Smooth muscle cell (in vitro differentiated cells): ENCODE data around the gene AFF2. TPM values are rescaled to one million over a fixed set of nuclear protein-coding genes. Genes with fewer than 3 reads are reported as not detected.

ENCODE experiments used
- DNase-seq: peaks from one replicate; lab custom pipeline; 2025; ENCODE audit not compliant: unreplicated experiment; lab: John Stamatoyannopoulos, UW
- H2AFZ ChIP-seq: fragments of 200-600 bp; sonication (generic); 2 replicates; pipeline ENCODE4 v1.6.0; 2016; ENCODE audit warnings: antibody characterized with exemption, low read depth, mild to moderate bottlenecking
- H3F3A ChIP-seq: fragments of 200-600 bp; sonication (generic); 2 replicates; pipeline ENCODE4 v1.6.0; 2017; ENCODE audit warnings: antibody characterized with exemption, low read depth
- H3K27ac ChIP-seq: fragments of 200-600 bp; sonication (generic); 2 replicates; pipeline ENCODE4 v1.5.1; 2016; ENCODE audit warnings: low read depth, mild to moderate bottlenecking
- H3K27me3 ChIP-seq: fragments of 200-600 bp; sonication (generic); 2 replicates; pipeline ENCODE4 v1.6.1; 2016; ENCODE audit warnings: low read depth, mild to moderate bottlenecking
- H3K36me3 ChIP-seq: fragments of 200-600 bp; sonication (generic); 2 replicates; pipeline ENCODE4 v1.5.1; 2016; ENCODE audit warnings: low read depth
- H3K4me1 ChIP-seq: fragments of 200-600 bp; sonication (generic); 2 replicates; pipeline ENCODE4 v1.5.1; 2016; ENCODE audit warnings: low read depth
- H3K4me2 ChIP-seq: fragments of 200-600 bp; sonication (generic); 2 replicates; pipeline ENCODE4 v1.6.0; 2016; ENCODE audit warnings: mild to moderate bottlenecking
- H3K4me3 ChIP-seq: fragments of 200-600 bp; sonication (generic); 2 replicates; pipeline ENCODE4 v1.5.1; 2016; ENCODE audit warnings: mild to moderate bottlenecking
- H3K79me2 ChIP-seq: fragments of 200-600 bp; sonication (generic); 2 replicates; pipeline ENCODE4 v1.6.0; 2016; ENCODE audit warnings: low read depth, mild to moderate bottlenecking
- H3K9ac ChIP-seq: fragments of 200-600 bp; sonication (generic); 2 replicates; pipeline ENCODE4 v1.6.0; 2016; ENCODE audit warnings: low read depth
- H3K9me3 ChIP-seq: fragments of 200-600 bp; sonication (generic); replicated peaks from 2 replicates; pipeline ENCODE4 v1.5.1; 2016; ENCODE audit warnings: low read depth
- H4K20me1 ChIP-seq: fragments of 200-600 bp; sonication (generic); 2 replicates; pipeline ENCODE4 v1.6.0; 2016; ENCODE audit warnings: low read depth
- CTCF ChIP-seq: fragments of 200-600 bp; sonication (generic); IDR thresholded peaks from 2 replicates; pipeline ENCODE4 v1.5.1; 2017; ENCODE audit warnings: borderline replicate concordance, mild to moderate bottlenecking, antibody characterized with exemption; ENCODE audit not compliant: insufficient read depth, poor library complexity, severe bottlenecking
- WGBS: methylation state at CpG from one replicate; pipeline ENCODE4 v1.1.7; 2016; ENCODE audit warnings: low lambda C conversion rate; 5-methylcytosine and 5-hydroxymethylcytosine counted together
- polyA plus RNA-seq: library from polyadenylated mRNA; unstranded; fragments of >200 nt; fragmentation: Nextera tagmentation; extraction: Ambion mirVana; gene quantifications from 2 replicates; pipeline ENCODE4 v1.2.1, GENCODE V29; 2016
- total RNA-seq: library from RNA; depleted of rRNA; stranded (reverse); fragments of >200 nt; gene quantifications from 2 replicates; pipeline ENCODE4 v1.2.3, GENCODE V29; 2014

Gene AFF2
- total and polyA plus RNA-seq, 2 experiments from 2014 or later, result 0.57 to 3.6 TPM

- H3K36me3 ChIP-seq, result no peaks in the 10 kb centered on the region
- H3K27ac ChIP-seq, result no peak overlapping the region
- TF ChIP-seq CTCF, result no peak
- H3K4me3 ChIP-seq, result no peak overlapping the region
- H3K4me1 ChIP-seq, result peaks cover 8% of the 10 kb centered on the region
- WGBS, result 81% methylated on average over 2 of the region's 2 CpGs
- H3K27me3 ChIP-seq, result peaks cover 5% of the 10 kb centered on the region
- no peak overlapping the region for H3K9ac ChIP-seq
- H3F3A ChIP-seq, result no peaks in the 10 kb centered on the region
- H2AFZ ChIP-seq, result no peak overlapping the region
- no peak overlapping the region for H3K4me2 ChIP-seq
- H3K9me3 ChIP-seq, result peaks cover 2% of the 10 kb centered on the region
- DNase-seq, result no peak
- H4K20me1 ChIP-seq, result no peaks in the 10 kb centered on the region
- no peaks in the 10 kb centered on the region for H3K79me2 ChIP-seq
Observed at GRCh38 chrX:148867596-148867995, 367.2 kb downstream of the AFF2 start.

- Histone ChIP-seq H3K4me2 (no peak overlapping the region), H3F3A (no peaks in the 10 kb centered on the region), H3K27ac (no peak overlapping the region), H4K20me1 (no peaks in the 10 kb centered on the region), H3K4me1 (no peaks in the 10 kb centered on the region), H3K79me2 (no peaks in the 10 kb centered on the region), H3K27me3 (no peaks in the 10 kb centered on the region), H2AFZ (no peak overlapping the region), H3K9me3 (peaks cover 2% of the 10 kb centered on the region), H3K4me3 (no peak overlapping the region), H3K9ac (no peak overlapping the region), H3K36me3 (no peaks in the 10 kb centered on the region)
- 70% methylated on average over 7 of the region's 7 CpGs for WGBS
- DNase-seq, result no peak
- TF ChIP-seq CTCF, result no peak
Observed at GRCh38 chrX:148871422-148872160, 371.2 kb downstream of the AFF2 start.

GRCh38 chrX:148872161-148872535 lies 371.7 kb downstream of the AFF2 start:
- no peak overlapping the region for H3K4me3 ChIP-seq
- H3K27me3 ChIP-seq, result no peaks in the 10 kb centered on the region
- TF ChIP-seq CTCF, result no peak
- H3F3A ChIP-seq, result no peaks in the 10 kb centered on the region
- H3K9me3 ChIP-seq, result peaks cover 2% of the 10 kb centered on the region
- no peak overlapping the region for H3K4me2 ChIP-seq
- no peak overlapping the region for H2AFZ ChIP-seq
- no peaks in the 10 kb centered on the region for H3K4me1 ChIP-seq
- H4K20me1 ChIP-seq, result no peaks in the 10 kb centered on the region
- no peaks in the 10 kb centered on the region for H3K36me3 ChIP-seq
- no peak overlapping the region for H3K27ac ChIP-seq
- DNase-seq, result no peak
- 81% methylated on average over 1 of the region's 1 CpG for WGBS
- no peak overlapping the region for H3K9ac ChIP-seq
- no peaks in the 10 kb centered on the region for H3K79me2 ChIP-seq

GRCh38 chrX:148872881-148873280 lies 372.5 kb downstream of the AFF2 start:
- Histone ChIP-seq H3K27me3 (no peaks in the 10 kb centered on the region), H3K27ac (no peak overlapping the region), H3K4me2 (no peak overlapping the region), H3K9me3 (peaks cover 2% of the 10 kb centered on the region), H3K36me3 (no peaks in the 10 kb centered on the region), H3K79me2 (no peaks in the 10 kb centered on the region), H2AFZ (no peak overlapping the region), H3K4me1 (no peaks in the 10 kb centered on the region), H3F3A (no peaks in the 10 kb centered on the region), H4K20me1 (no peaks in the 10 kb centered on the region), H3K9ac (no peak overlapping the region), H3K4me3 (no peak overlapping the region)
- WGBS, result 58% methylated on average over 4 of the region's 4 CpGs
- no peak for TF ChIP-seq CTCF
- no peak for DNase-seq
